Activated gamma-delta T cell treated with anti-CD3 and anti-CD28 coated beads, Interleukin-2, amount 50 U/mL, for 16 hours (primary cell): ENCODE results near the gene CMSS1.

Source experiments
- DNase-seq: peaks from one replicate; pipeline ENCODE4 v3.0.0-alpha.2; 2020; ENCODE audit warnings: low read depth

CMSS1 gene

GRCh38 chr3:99903869-99904268 is 86.2 kb downstream of the CMSS1 start:
- DNase-seq, result no peak

GRCh38 chr3:99907959-99908544 is 90.4 kb downstream of the CMSS1 start:
- DNase-seq, result no peak

- no peak for DNase-seq
Measured at GRCh38 chr3:99909714-99910495, 92.2 kb downstream of the CMSS1 start.

GRCh38 chr3:99910752-99911290 is 93.2 kb downstream of the CMSS1 start:
- no peak for DNase-seq

- DNase-seq, result no peak
Measured at GRCh38 chr3:99911433-99911832, 93.8 kb downstream of the CMSS1 start.

- DNase-seq, result no peak
Measured at GRCh38 chr3:99915906-99916432, 98.3 kb downstream of the CMSS1 start.

- no peak for DNase-seq
Measured at GRCh38 chr3:99918715-99919114, 101.1 kb downstream of the CMSS1 start.

- DNase-seq, result no peak
Measured at GRCh38 chr3:99919694-99920093, 102.0 kb downstream of the CMSS1 start.

GRCh38 chr3:99920481-99921376 is 103.1 kb downstream of the CMSS1 start:
- DNase-seq, result no peak

- DNase-seq, result no peak
Measured at GRCh38 chr3:99921377-99921695, 103.7 kb downstream of the CMSS1 start.

GRCh38 chr3:99921986-99922385 is 104.3 kb downstream of the CMSS1 start:
- no peak for DNase-seq

- DNase-seq, result no peak
Measured at GRCh38 chr3:99923873-99924272, 106.2 kb downstream of the CMSS1 start.

GRCh38 chr3:99925584-99926230 is 108.0 kb downstream of the CMSS1 start:
- no peak for DNase-seq

GRCh38 chr3:99927671-99928457 is 110.2 kb downstream of the CMSS1 start:
- DNase-seq, result no peak

GRCh38 chr3:99928771-99929744 is 111.4 kb downstream of the CMSS1 start:
- no peak for DNase-seq

- DNase-seq, result no peak
Measured at GRCh38 chr3:99929745-99930139, 112.1 kb downstream of the CMSS1 start.

- DNase-seq, result no peak
Measured at GRCh38 chr3:99931059-99931458, 113.4 kb downstream of the CMSS1 start.

- DNase-seq, result no peak
Measured at GRCh38 chr3:99933971-99934750, 116.5 kb downstream of the CMSS1 start.
